ENCODE measurements around the gene MYH14. TPM values are rescaled to one million over a fixed set of nuclear protein-coding genes. Genes with fewer than 3 reads are reported as not detected.

MYH14 gene
- polyA plus RNA-seq, 1 donor from 2014 or later = not detected

DNA sequence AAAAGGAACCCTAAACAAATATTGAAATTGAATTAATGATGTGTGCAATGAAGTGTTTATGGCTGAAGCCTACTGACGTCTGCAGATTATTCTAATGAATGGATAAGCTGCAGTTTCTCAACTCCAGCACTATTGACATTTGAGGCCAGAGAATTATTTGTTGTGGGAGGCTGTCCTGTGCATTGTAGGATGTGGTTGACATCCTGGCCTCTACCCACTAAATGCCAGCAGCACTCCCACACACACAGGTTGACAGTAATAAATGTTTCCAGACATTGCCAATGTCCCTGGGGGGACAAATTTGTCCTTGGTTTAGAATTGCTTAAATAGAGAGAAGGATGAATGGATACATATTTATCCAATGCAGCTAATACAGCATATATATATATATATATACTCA, 19.2 kb upstream of the MYH14 start:
- no peak overlapping the region for H2AFZ ChIP-seq (ENCODE audit: low read depth, low read length)
- H4K20me1 ChIP-seq (ENCODE audit: insufficient read depth) = no peaks in the 10 kb centered on the region
- no peaks in the 10 kb centered on the region for H3F3A ChIP-seq (ENCODE audit: insufficient read depth, low read length, poor library complexity, severe bottlenecking)
- no peak overlapping the region for H3K27ac ChIP-seq (ENCODE audit: low read length)
- no peak for TF ChIP-seq TAF1 (IDR thresholded peaks at IDR 0.05; ENCODE audit: low read depth)
- no peak for TF ChIP-seq EZH2 (IDR thresholded peaks at IDR 0.05; ENCODE audit: borderline replicate concordance, insufficient read depth, low read length, poor library complexity, severe bottlenecking)
- TF ChIP-seq, protein P1, sequence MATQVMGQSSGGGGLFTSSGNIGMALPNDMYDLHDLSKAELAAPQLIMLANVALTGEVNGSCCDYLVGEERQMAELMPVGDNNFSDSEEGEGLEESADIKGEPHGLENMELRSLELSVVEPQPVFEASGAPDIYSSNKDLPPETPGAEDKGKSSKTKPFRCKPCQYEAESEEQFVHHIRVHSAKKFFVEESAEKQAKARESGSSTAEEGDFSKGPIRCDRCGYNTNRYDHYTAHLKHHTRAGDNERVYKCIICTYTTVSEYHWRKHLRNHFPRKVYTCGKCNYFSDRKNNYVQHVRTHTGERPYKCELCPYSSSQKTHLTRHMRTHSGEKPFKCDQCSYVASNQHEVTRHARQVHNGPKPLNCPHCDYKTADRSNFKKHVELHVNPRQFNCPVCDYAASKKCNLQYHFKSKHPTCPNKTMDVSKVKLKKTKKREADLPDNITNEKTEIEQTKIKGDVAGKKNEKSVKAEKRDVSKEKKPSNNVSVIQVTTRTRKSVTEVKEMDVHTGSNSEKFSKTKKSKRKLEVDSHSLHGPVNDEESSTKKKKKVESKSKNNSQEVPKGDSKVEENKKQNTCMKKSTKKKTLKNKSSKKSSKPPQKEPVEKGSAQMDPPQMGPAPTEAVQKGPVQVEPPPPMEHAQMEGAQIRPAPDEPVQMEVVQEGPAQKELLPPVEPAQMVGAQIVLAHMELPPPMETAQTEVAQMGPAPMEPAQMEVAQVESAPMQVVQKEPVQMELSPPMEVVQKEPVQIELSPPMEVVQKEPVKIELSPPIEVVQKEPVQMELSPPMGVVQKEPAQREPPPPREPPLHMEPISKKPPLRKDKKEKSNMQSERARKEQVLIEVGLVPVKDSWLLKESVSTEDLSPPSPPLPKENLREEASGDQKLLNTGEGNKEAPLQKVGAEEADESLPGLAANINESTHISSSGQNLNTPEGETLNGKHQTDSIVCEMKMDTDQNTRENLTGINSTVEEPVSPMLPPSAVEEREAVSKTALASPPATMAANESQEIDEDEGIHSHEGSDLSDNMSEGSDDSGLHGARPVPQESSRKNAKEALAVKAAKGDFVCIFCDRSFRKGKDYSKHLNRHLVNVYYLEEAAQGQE (IDR thresholded peaks at IDR 0.05; ENCODE audit: borderline replicate concordance) = no peak
- no peak for TF ChIP-seq MXI1 (conservative IDR thresholded peaks at IDR 0.05; ENCODE audit: poor library complexity, severe bottlenecking)
- TF ChIP-seq POLR2AphosphoS5 (IDR thresholded peaks at IDR 0.05) = no peak
- no peak for TF ChIP-seq RAD21 (conservative IDR thresholded peaks at IDR 0.05)
- no peak for TF ChIP-seq SMC3 (conservative IDR thresholded peaks at IDR 0.05; ENCODE audit: poor library complexity)
- TF ChIP-seq, protein P2, sequence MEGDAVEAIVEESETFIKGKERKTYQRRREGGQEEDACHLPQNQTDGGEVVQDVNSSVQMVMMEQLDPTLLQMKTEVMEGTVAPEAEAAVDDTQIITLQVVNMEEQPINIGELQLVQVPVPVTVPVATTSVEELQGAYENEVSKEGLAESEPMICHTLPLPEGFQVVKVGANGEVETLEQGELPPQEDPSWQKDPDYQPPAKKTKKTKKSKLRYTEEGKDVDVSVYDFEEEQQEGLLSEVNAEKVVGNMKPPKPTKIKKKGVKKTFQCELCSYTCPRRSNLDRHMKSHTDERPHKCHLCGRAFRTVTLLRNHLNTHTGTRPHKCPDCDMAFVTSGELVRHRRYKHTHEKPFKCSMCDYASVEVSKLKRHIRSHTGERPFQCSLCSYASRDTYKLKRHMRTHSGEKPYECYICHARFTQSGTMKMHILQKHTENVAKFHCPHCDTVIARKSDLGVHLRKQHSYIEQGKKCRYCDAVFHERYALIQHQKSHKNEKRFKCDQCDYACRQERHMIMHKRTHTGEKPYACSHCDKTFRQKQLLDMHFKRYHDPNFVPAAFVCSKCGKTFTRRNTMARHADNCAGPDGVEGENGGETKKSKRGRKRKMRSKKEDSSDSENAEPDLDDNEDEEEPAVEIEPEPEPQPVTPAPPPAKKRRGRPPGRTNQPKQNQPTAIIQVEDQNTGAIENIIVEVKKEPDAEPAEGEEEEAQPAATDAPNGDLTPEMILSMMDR (IDR thresholded peaks at IDR 0.05; ENCODE audit: poor library complexity, severe bottlenecking) = no peak
- no peak for TF ChIP-seq EP300 (conservative IDR thresholded peaks at IDR 0.05; ENCODE audit: poor library complexity, severe bottlenecking)
- no peaks in the 10 kb centered on the region for H3K9me2 ChIP-seq (ENCODE audit: insufficient read depth, low read length)
- no peak overlapping the region for H3K4me2 ChIP-seq (ENCODE audit: low read length)
- no peak overlapping the region for H3K4me3 ChIP-seq (ENCODE audit: low read length)
- no peaks in the 10 kb centered on the region for H3K36me3 ChIP-seq (ENCODE audit: insufficient read depth, low read length)
- H3K9ac ChIP-seq (ENCODE audit: low read length) = no peak overlapping the region
- no peaks in the 10 kb centered on the region for H3K27me3 ChIP-seq (ENCODE audit: insufficient read depth, low read depth, low read length)
- H3K79me2 ChIP-seq (replicated peaks; ENCODE audit: insufficient read depth, low read length) = no peaks in the 10 kb centered on the region
- no peaks in the 10 kb centered on the region for H3K9me3 ChIP-seq (ENCODE audit: low read length)

DNA sequence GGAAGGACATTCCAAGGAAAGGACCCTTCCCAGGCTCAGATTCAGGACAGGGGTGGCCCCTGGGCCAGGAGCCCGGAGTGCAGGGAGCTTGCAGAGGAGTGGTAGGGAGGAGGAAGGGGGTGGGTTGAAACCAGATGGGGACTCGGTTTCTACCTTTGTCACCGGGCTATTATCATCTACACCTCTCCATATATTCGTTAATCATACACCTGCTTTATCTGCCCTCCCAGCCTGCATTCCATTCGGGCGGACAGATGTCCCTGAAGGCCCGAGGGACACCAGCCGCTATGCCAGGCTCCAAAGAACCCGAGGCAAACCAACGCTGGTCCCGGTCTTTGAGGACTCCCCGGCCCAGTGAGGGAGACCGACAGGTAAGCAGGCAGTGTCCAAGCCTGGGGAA, 15.5 kb upstream of the MYH14 start:
- Histone ChIP-seq H3F3A (ENCODE audit: insufficient read depth, low read length, poor library complexity, severe bottlenecking) (no peaks in the 10 kb centered on the region), H3K9me3 (ENCODE audit: low read length) (no peaks in the 10 kb centered on the region), H3K9ac (ENCODE audit: low read length) (no peak overlapping the region), H2AFZ (ENCODE audit: low read depth, low read length) (no peak overlapping the region), H4K20me1 (ENCODE audit: insufficient read depth) (no peaks in the 10 kb centered on the region), H3K27ac (ENCODE audit: low read length) (no peak overlapping the region), H3K4me2 (ENCODE audit: low read length) (no peak overlapping the region), H3K4me3 (ENCODE audit: low read length) (no peak overlapping the region), H3K9me2 (ENCODE audit: insufficient read depth, low read length) (no peaks in the 10 kb centered on the region), H3K36me3 (ENCODE audit: insufficient read depth, low read length) (no peaks in the 10 kb centered on the region), H3K27me3 (ENCODE audit: insufficient read depth, low read depth, low read length) (no peaks in the 10 kb centered on the region), H3K79me2 (replicated peaks; ENCODE audit: insufficient read depth, low read length) (no peaks in the 10 kb centered on the region)
- TF ChIP-seq, protein P2 (IDR thresholded peaks at IDR 0.05; ENCODE audit: poor library complexity, severe bottlenecking) = no peak
- TF ChIP-seq SMC3 (conservative IDR thresholded peaks at IDR 0.05; ENCODE audit: poor library complexity) (no peak), TAF1 (IDR thresholded peaks at IDR 0.05; ENCODE audit: low read depth) (no peak)
